ENCODE measurements around the gene CNTN4. TPM values are rescaled to one million over a fixed set of nuclear protein-coding genes. Genes with fewer than 3 reads are reported as not detected.

Gene CNTN4
- total RNA-seq, 2 experiments from 2014 or later, result not detected

DNA sequence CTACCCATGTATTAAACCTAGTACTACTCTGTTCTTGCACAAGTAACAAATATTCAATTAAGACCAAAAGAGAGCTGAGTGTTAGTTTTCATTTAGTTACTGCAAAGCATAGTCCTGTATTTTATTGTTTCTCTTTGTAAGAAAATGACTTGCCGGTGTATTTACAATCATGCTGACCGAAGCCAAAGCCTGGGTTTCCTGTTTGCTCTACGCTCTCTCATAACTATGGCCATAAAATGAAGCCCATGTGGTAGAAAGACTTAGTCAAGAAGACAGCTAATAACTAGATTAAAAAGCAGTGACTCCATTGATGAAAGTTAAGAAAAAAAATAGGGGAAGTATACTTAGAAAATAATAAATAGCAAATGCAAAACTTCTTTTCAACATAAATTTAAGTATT is 479.9 kb downstream of the CNTN4 start:
- CTCF ChIA-PET, result no interaction called here

GRCh38 chr3:2579206-2579605 is 480.5 kb downstream of the CNTN4 start:
- ATAC-seq, result no peak
- Mint-ChIP-seq H3K4me1 (ENCODE audit: low read depth) (no peaks in the 10 kb centered on the region), H3K27me3 (peaks cover 4% of the 10 kb centered on the region), H3K9me3 (no peaks in the 10 kb centered on the region), H3K27ac (no peak overlapping the region), H3K4me3 (no peak overlapping the region), H3K36me3 (ENCODE audit: low read depth) (no peaks in the 10 kb centered on the region)
- no peak for DNase-seq
- TF ChIP-seq CTCF (IDR thresholded peaks at IDR 0.05), result no peak
- POLR2A ChIA-PET, result no interaction called here
- CTCF ChIA-PET, result no interaction called here
- intact Hi-C loops (cut with micrococcal nuclease), result no loop called here

More for the DNA sequence above, 479.9 kb downstream of the CNTN4 start:
- H3K9me3 Mint-ChIP-seq, result no peaks in the 10 kb centered on the region
- DNase-seq (no peak), ATAC-seq (no peak)
- peaks cover 4% of the 10 kb centered on the region for H3K27me3 Mint-ChIP-seq
- no peaks in the 10 kb centered on the region for H3K4me1 Mint-ChIP-seq (ENCODE audit: low read depth)
- H3K4me3 Mint-ChIP-seq, result no peak overlapping the region
- POLR2A ChIA-PET, result no interaction called here
- H3K27ac Mint-ChIP-seq, result no peak overlapping the region
- TF ChIP-seq CTCF (IDR thresholded peaks at IDR 0.05), result no peak
- intact Hi-C loops (cut with micrococcal nuclease), result no loop called here
- no peaks in the 10 kb centered on the region for H3K36me3 Mint-ChIP-seq (ENCODE audit: low read depth)

- Mint-ChIP-seq H3K36me3 (ENCODE audit: low read depth) (no peaks in the 10 kb centered on the region), H3K4me1 (ENCODE audit: low read depth) (no peaks in the 10 kb centered on the region), H3K27ac (no peak overlapping the region), H3K4me3 (no peak overlapping the region), H3K27me3 (peaks cover 4% of the 10 kb centered on the region), H3K9me3 (no peaks in the 10 kb centered on the region)
- TF ChIP-seq CTCF (IDR thresholded peaks at IDR 0.05), result no peak
- ChIA-PET CTCF (no interaction called here), POLR2A (no interaction called here)
- DNase-seq, result no peak
- intact Hi-C loops (cut with micrococcal nuclease), result no loop called here
- ATAC-seq, result no peak
Measured at GRCh38 chr3:2583046-2583445, 484.4 kb downstream of the CNTN4 start.

DNA sequence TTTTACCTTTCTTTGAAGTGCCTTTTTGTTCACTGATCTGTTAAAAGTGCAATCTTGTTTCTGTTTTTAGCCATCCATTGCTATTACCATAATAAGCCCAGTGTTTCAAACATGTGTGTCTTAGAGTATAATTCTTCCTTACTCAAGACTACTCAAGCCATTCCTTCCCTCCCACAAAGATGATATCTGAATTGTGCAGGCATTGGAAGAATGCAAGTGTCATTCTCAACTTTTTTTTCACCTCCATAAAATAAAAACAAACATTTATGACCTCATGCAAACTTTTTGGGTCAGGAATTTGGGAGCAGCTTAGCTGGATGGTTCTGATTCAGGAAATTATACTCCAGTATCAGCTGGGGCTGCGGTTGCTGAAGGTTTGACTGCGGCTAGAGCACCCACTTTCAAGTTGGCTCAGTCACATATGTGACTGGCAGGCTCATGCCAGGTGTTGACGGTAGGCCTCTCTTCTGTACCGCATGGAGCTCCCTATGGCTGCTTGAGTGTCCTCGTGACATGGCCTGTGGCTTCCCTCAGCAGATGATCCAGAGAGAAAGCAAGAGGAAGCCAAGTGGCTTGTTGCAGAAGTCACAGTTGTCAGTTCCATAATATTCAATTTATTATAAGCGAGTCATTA is 490.8 kb downstream of the CNTN4 start:
- no peak for TF ChIP-seq CTCF (IDR thresholded peaks at IDR 0.05)
- Mint-ChIP-seq H3K4me3 (no peak overlapping the region), H3K36me3 (ENCODE audit: low read depth) (no peaks in the 10 kb centered on the region), H3K27ac (no peak overlapping the region), H3K4me1 (ENCODE audit: low read depth) (no peaks in the 10 kb centered on the region), H3K9me3 (no peaks in the 10 kb centered on the region), H3K27me3 (no peaks in the 10 kb centered on the region)
- DNase-seq (no peak), ATAC-seq (no peak)
- intact Hi-C loops (cut with micrococcal nuclease), result no loop called here
- POLR2A ChIA-PET, result no interaction called here
- CTCF ChIA-PET, result no interaction called here

- no peaks in the 10 kb centered on the region for H3K4me1 Mint-ChIP-seq (ENCODE audit: low read depth)
- no peak overlapping the region for H3K4me3 Mint-ChIP-seq
- peaks cover 2% of the 10 kb centered on the region for H3K27me3 Mint-ChIP-seq
- TF ChIP-seq CTCF (IDR thresholded peaks at IDR 0.05), result no peak
- no peaks in the 10 kb centered on the region for H3K9me3 Mint-ChIP-seq
- intact Hi-C loops (cut with micrococcal nuclease), result no loop called here
- ChIA-PET POLR2A (no interaction called here), CTCF (no interaction called here)
- ATAC-seq (no peak), DNase-seq (no peak)
- no peaks in the 10 kb centered on the region for H3K36me3 Mint-ChIP-seq (ENCODE audit: low read depth)
- no peak overlapping the region for H3K27ac Mint-ChIP-seq
Measured at GRCh38 chr3:2595486-2595885, 496.8 kb downstream of the CNTN4 start.
